PC-9 (cell line): ENCODE data around the gene TRMT2B. TPM values are rescaled to one million over a fixed set of nuclear protein-coding genes. Genes with fewer than 3 reads are reported as not detected.

Source experiments
- BruUV-seq: library from RNA; stranded (reverse); fragments of 400-500 nt; replicated peaks from 2 replicates; lab custom pipeline; 2021; lab: Mats Ljungman, UMichigan
- CTCF ChIA-PET: fragments of 300-600 bp; sonication (Branson Sonifier 250); formaldehyde crosslinking; loops from one replicate; lab custom pipeline; 2022; ENCODE audit warnings: antibody characterized with exemption; lab: Charles Lee
- POLR2A ChIA-PET: fragments of 300-600 bp; sonication (Branson Sonifier 250); formaldehyde crosslinking; loops from one replicate; lab custom pipeline; 2022; ENCODE audit warnings: antibody characterized with exemption; ENCODE audit not compliant: unreplicated experiment; lab: Charles Lee
- DNase-seq, 2 experiments: peaks; one replicate each; pipeline versions ENCODE4 v3.0.0 to v3.0.0-alpha.2; 2015 to 2022; ENCODE audit warnings: mixed read lengths in 1 of 2
- H2AFZ ChIP-seq: fragments of 200-600 bp; sonication (generic); 2 replicates; pipeline ENCODE4 v1.8.1; 2017; ENCODE audit warnings: antibody characterized with exemption
- H3F3A ChIP-seq: fragments of 200-600 bp; sonication (generic); 2 replicates; pipeline ENCODE4 v1.8.1; 2017; ENCODE audit warnings: antibody characterized with exemption, mild to moderate bottlenecking, low read depth; ENCODE audit not compliant: insufficient read depth
- H3K27ac ChIP-seq: fragments of 200-600 bp; sonication (generic); 2 replicates; pipeline ENCODE4 v1.6.1; 2016; ENCODE audit warnings: mixed run types
- H3K27me3 ChIP-seq: fragments of 200-600 bp; sonication (generic); 2 replicates; pipeline ENCODE4 v1.6.1; 2016; ENCODE audit warnings: low read depth, mixed run types; ENCODE audit not compliant: insufficient read depth
- H3K36me3 ChIP-seq: fragments of 200-600 bp; sonication (generic); 2 replicates; pipeline ENCODE4 v1.6.1; 2016; ENCODE audit warnings: low read depth, mixed run types
- H3K4me1 ChIP-seq: fragments of 200-600 bp; sonication (generic); replicated peaks from 2 replicates; pipeline ENCODE4 v1.6.1; 2016; ENCODE audit warnings: mixed run types; ENCODE audit not compliant: insufficient read depth
- H3K4me2 ChIP-seq: fragments of 200-600 bp; sonication (generic); 2 replicates; pipeline ENCODE4 v1.6.1; 2017; ENCODE audit warnings: mixed run types
- H3K4me3 ChIP-seq: fragments of 200-600 bp; sonication (generic); 2 replicates; pipeline ENCODE4 v1.6.1; 2016; ENCODE audit warnings: mixed run types
- H3K79me2 ChIP-seq: fragments of 200-600 bp; sonication (generic); 2 replicates; pipeline ENCODE4 v1.6.1; 2017; ENCODE audit warnings: low read depth, mixed run types
- H3K9me2 ChIP-seq: fragments of 200-600 bp; sonication (generic); 2 replicates; pipeline ENCODE4 v1.8.1; 2017; ENCODE audit warnings: mild to moderate bottlenecking; ENCODE audit not compliant: insufficient read depth
- H3K9me3 ChIP-seq: fragments of 200-600 bp; sonication (generic); 2 replicates; pipeline ENCODE4 v1.8.1; 2016; ENCODE audit warnings: low read depth; ENCODE audit not compliant: insufficient read depth
- H4K20me1 ChIP-seq: fragments of 200-600 bp; sonication (generic); 2 replicates; pipeline ENCODE4 v1.8.1; 2017; ENCODE audit not compliant: insufficient read depth
- CTCF ChIP-seq: fragments of 200-600 bp; sonication (generic); conservative IDR thresholded peaks from 2 replicates; pipeline ENCODE4 v1.6.1; 2017; ENCODE audit warnings: mixed run types, antibody characterized with exemption, mild to moderate bottlenecking, moderate library complexity
- EZH2 ChIP-seq: fragments of 200-600 bp; sonication (generic); IDR thresholded peaks from 2 replicates; pipeline ENCODE4 v1.8.0; 2017; ENCODE audit warnings: antibody characterized with exemption, low read depth
- intact Hi-C: fragments of 100-400 bp; cut with micrococcal nuclease; formaldehyde crosslinking; loops from one replicate; pipeline ENCODE4 v1.10.0; 2022; ENCODE audit not compliant: unreplicated experiment
- total RNA-seq: library from RNA; stranded (reverse); gene quantifications from 2 replicates; pipeline ENCODE4 v1.2.3, GENCODE V29; 2021

Gene TRMT2B
- total RNA-seq, 1 experiment from 2014 or later, result 31.6 TPM

DNA sequence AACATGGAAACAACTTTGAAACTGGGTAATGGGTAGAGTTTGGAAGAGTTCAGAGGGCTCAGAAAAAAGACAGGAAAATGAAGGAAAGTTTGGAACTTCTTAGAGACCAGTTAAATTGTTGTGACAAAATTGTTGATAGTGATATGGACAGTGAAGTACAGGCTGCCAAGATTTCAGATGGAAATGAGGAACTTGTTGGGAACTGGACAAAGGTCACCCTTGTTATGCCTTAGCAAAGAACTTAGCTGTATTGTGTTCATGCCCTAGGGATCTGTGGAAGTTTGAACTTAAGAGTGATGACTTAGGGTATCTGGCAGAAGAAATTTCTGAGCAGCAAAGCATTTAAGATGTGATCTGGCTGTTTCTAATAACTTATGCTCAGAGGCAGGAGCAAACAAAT is 87.5 kb downstream of the TRMT2B start:
- no peaks in the 10 kb centered on the region for H3K36me3 ChIP-seq
- no peak for DNase-seq
- no peaks in the 10 kb centered on the region for H3K9me3 ChIP-seq
- POLR2A ChIA-PET, result no interaction called here
- H4K20me1 ChIP-seq, result no peaks in the 10 kb centered on the region
- intact Hi-C loops, result no loop called here
- no peak overlapping the region for H3K4me2 ChIP-seq
- H3K27ac ChIP-seq, result no peak overlapping the region
- no peaks in the 10 kb centered on the region for H3K27me3 ChIP-seq
- no peak overlapping the region for H3K4me3 ChIP-seq
- H3K9me2 ChIP-seq, result no peaks in the 10 kb centered on the region
- H3K79me2 ChIP-seq, result no peaks in the 10 kb centered on the region
- no peaks in the 10 kb centered on the region for H3F3A ChIP-seq
- H3K4me1 ChIP-seq, result no peaks in the 10 kb centered on the region
- no peak overlapping the region for H2AFZ ChIP-seq
- CTCF ChIA-PET, result no interaction called here
- no TSS peak for BruUV-seq
- TF ChIP-seq EZH2, result no peak
- TF ChIP-seq CTCF, result no peak

GRCh38 chrX:100962811-100963210 is 89.1 kb downstream of the TRMT2B start:
- intact Hi-C loops, result no loop called here
- Histone ChIP-seq H3K27ac (no peak overlapping the region), H3K27me3 (no peaks in the 10 kb centered on the region), H4K20me1 (no peaks in the 10 kb centered on the region), H3K4me2 (no peak overlapping the region), H3K36me3 (no peaks in the 10 kb centered on the region), H3K9me3 (no peaks in the 10 kb centered on the region), H3K4me1 (no peaks in the 10 kb centered on the region), H3K9me2 (no peaks in the 10 kb centered on the region), H3F3A (no peaks in the 10 kb centered on the region), H2AFZ (no peak overlapping the region), H3K4me3 (no peak overlapping the region), H3K79me2 (no peaks in the 10 kb centered on the region)
- no peak for DNase-seq
- BruUV-seq, result no TSS peak
- ChIA-PET POLR2A (no interaction called here), CTCF (no interaction called here)
- no peak for TF ChIP-seq CTCF
- TF ChIP-seq EZH2, result no peak

Other genes with a start within 250 kb of the TRMT2B start
- gene CSTF2, start 231.7 kb downstream of the TRMT2B start, total RNA-seq, result 18.5 and 24.1 TPM in 2 replicates
- not detected in 2 replicates for gene NOX1, start 177.8 kb downstream of the TRMT2B start, total RNA-seq
- 1.2 and 1.4 TPM in 2 replicates for gene XKRX, start 123.2 kb downstream of the TRMT2B start, total RNA-seq
- not detected in 2 replicates for gene ARL13A, start 82.4 kb downstream of the TRMT2B start, total RNA-seq
- not detected in 2 replicates for gene TMEM35A, start 26.8 kb upstream of the TRMT2B start, total RNA-seq
- gene CENPI, start 46.1 kb upstream of the TRMT2B start, total RNA-seq, result 18.0 and 26.1 TPM in 2 replicates
- 0.80 and 0.94 TPM in 2 replicates for gene DRP2, start 167.7 kb upstream of the TRMT2B start, total RNA-seq
- gene TAF7L, start 239.2 kb upstream of the TRMT2B start, total RNA-seq, result 0.24 and 0.25 TPM in 2 replicates